NCI-H345 treated with DMSO at 0.1 percent for 48 hours (cell line): ENCODE results near the gene NDUFV2.
A peak's percentile ranks its signal among the peaks of the same experiment; 100 is the strongest.

Experiments
- DNase-seq: peaks from one replicate; lab custom pipeline; 2025; ENCODE audit not compliant: unreplicated experiment; lab: John Stamatoyannopoulos, UW

The NDUFV2 gene

GRCh38 chr18:9115984-9116383, 13.5 kb downstream of the NDUFV2 start:
- DNase-seq: no peak

- DNase-seq: no peak
These were observed 15.7 kb downstream of the NDUFV2 start for GRCh38 chr18:9117980-9118841.

GRCh38 chr18:9120796-9121195, 18.3 kb downstream of the NDUFV2 start:
- no peak for DNase-seq

GRCh38 chr18:9123520-9123919, 21.0 kb downstream of the NDUFV2 start:
- DNase-seq: no peak

GRCh38 chr18:9124824-9125223, 22.3 kb downstream of the NDUFV2 start:
- DNase-seq: no peak

GRCh38 chr18:9126337-9126736, 23.8 kb downstream of the NDUFV2 start:
- no peak for DNase-seq

GRCh38 chr18:9130195-9130594, 27.7 kb downstream of the NDUFV2 start:
- no peak for DNase-seq

GRCh38 chr18:9130806-9131205, 28.3 kb downstream of the NDUFV2 start:
- no peak for DNase-seq

GRCh38 chr18:9132628-9133027, 30.1 kb downstream of the NDUFV2 start:
- DNase-seq: no peak

- no peak for DNase-seq
These were observed 30.7 kb downstream of the NDUFV2 start for GRCh38 chr18:9133225-9133624.

- DNase-seq: no peak
These were observed 32.8 kb downstream of the NDUFV2 start for GRCh38 chr18:9135081-9135911.

- peak; percentile 87 for DNase-seq
These were observed 33.4 kb downstream of the NDUFV2 start for GRCh38 chr18:9135912-9136314.

GRCh38 chr18:9136315-9137155, 34.0 kb downstream of the NDUFV2 start, which contains the start of gene ANKRD12:
Gene ANKRD12 (plus strand): TSS chr18:9136781. CDS start chr18:9182433, 45,652 bp downstream.
- peak; percentile 90 for DNase-seq

GRCh38 chr18:9137168-9138066, 34.9 kb downstream of the NDUFV2 start:
- peak; percentile 39 for DNase-seq

GRCh38 chr18:9139400-9140039, 37.0 kb downstream of the NDUFV2 start:
- DNase-seq: no peak

- DNase-seq: no peak
These were observed 37.9 kb downstream of the NDUFV2 start for GRCh38 chr18:9140381-9140780.

GRCh38 chr18:9140984-9141383, 38.5 kb downstream of the NDUFV2 start:
- DNase-seq: no peak

GRCh38 chr18:9146224-9146623, 43.7 kb downstream of the NDUFV2 start:
- no peak for DNase-seq

- peak; percentile 32 for DNase-seq
These were observed 45.1 kb downstream of the NDUFV2 start for GRCh38 chr18:9147440-9148202.
